Lower lobe of right lung (tissue), 2 donors: ENCODE results near the gene TSPEAR. TPM values are rescaled to one million over a fixed set of nuclear protein-coding genes. Genes with fewer than 3 reads are reported as not detected.
A peak's percentile ranks its signal among the peaks of the same experiment; 100 is the strongest.
"Not testable (repeated sequence)": the region's sequence is repeated elsewhere in the genome, so short reads cannot be mapped to it uniquely, and the experiment has no call there.

Experiments used
- ATAC-seq, 2 donors: fragments of 200-7000 bp; cut with Tn5 transposase; one replicate each; pipeline ENCODE4 v1.9.1; 2020 to 2022; ENCODE audit warnings: mild to moderate bottlenecking in 2 of 2, moderate library complexity in 2 of 2
- DNase-seq: peaks from one replicate; pipeline ENCODE4 v3.0.0-alpha.2; 2020
- H3K27ac ChIP-seq: fragments of 200-600 bp; one replicate; pipeline ENCODE4 v1.8.0; 2022
- H3K27me3 ChIP-seq: fragments of 200-600 bp; one replicate; pipeline ENCODE4 v1.8.0; 2022; ENCODE audit warnings: low read depth
- H3K36me3 ChIP-seq: fragments of 200-600 bp; one replicate; pipeline ENCODE4 v1.8.0; 2022; ENCODE audit warnings: mild to moderate bottlenecking
- H3K4me1 ChIP-seq: fragments of 200-600 bp; one replicate; pipeline ENCODE4 v1.8.0; 2022
- H3K4me3 ChIP-seq: fragments of 200-600 bp; one replicate; pipeline ENCODE4 v1.8.0; 2022; ENCODE audit warnings: mild to moderate bottlenecking
- H3K9me3 ChIP-seq: fragments of 200-600 bp; one replicate; pipeline ENCODE4 v1.8.0; 2022
- CTCF ChIP-seq: fragments of 200-600 bp; IDR thresholded peaks from one replicate; pipeline ENCODE4 v1.8.0; 2022; ENCODE audit warnings: antibody characterized with exemption, mild to moderate bottlenecking
- intact Hi-C: fragments of 100-400 bp; cut with DNase I; formaldehyde crosslinking; loops from one replicate; pipeline ENCODE4 v1.11.0; 2022
- total RNA-seq: library from RNA; stranded (reverse); fragmentation: NEBNext Ultra II Directional; extraction: Animal tissue kit (Norgen Biotek cat#: 25700); gene quantifications from one replicate; pipeline ENCODE4 v1.2.1, GENCODE V29; 2021
- donor health status: DM: no; HTN: yes; CAD: no; lungs with severe emphysema.

Gene TSPEAR
- total RNA-seq, 1 donor from 2014 or later = 0.27 TPM

GRCh38 chr21:44576025-44576420, 135.3 kb downstream of the TSPEAR start:
- H3K27me3 ChIP-seq = no peaks in the 10 kb centered on the region
- no peak for TF ChIP-seq CTCF
- ATAC-seq (no peak), DNase-seq (peak; percentile 26)
- H3K4me1 ChIP-seq = no peaks in the 10 kb centered on the region
- H3K4me3 ChIP-seq = no peak overlapping the region
- peaks cover 14% of the 10 kb centered on the region for H3K9me3 ChIP-seq
- H3K36me3 ChIP-seq = no peaks in the 10 kb centered on the region
- H3K27ac ChIP-seq = no peak overlapping the region
- intact Hi-C loops = no loop called here

- ATAC-seq (no peak), DNase-seq (peak; percentile 28)
- H3K36me3 ChIP-seq = no peaks in the 10 kb centered on the region
- H3K4me3 ChIP-seq = no peak overlapping the region
- no peak for TF ChIP-seq CTCF
- intact Hi-C loops = no loop called here
- peaks cover 17% of the 10 kb centered on the region for H3K9me3 ChIP-seq
- H3K4me1 ChIP-seq = no peaks in the 10 kb centered on the region
- no peaks in the 10 kb centered on the region for H3K27me3 ChIP-seq
- no peak overlapping the region for H3K27ac ChIP-seq
Observed at GRCh38 chr21:44575307-44576024, 135.9 kb downstream of the TSPEAR start.

DNA sequence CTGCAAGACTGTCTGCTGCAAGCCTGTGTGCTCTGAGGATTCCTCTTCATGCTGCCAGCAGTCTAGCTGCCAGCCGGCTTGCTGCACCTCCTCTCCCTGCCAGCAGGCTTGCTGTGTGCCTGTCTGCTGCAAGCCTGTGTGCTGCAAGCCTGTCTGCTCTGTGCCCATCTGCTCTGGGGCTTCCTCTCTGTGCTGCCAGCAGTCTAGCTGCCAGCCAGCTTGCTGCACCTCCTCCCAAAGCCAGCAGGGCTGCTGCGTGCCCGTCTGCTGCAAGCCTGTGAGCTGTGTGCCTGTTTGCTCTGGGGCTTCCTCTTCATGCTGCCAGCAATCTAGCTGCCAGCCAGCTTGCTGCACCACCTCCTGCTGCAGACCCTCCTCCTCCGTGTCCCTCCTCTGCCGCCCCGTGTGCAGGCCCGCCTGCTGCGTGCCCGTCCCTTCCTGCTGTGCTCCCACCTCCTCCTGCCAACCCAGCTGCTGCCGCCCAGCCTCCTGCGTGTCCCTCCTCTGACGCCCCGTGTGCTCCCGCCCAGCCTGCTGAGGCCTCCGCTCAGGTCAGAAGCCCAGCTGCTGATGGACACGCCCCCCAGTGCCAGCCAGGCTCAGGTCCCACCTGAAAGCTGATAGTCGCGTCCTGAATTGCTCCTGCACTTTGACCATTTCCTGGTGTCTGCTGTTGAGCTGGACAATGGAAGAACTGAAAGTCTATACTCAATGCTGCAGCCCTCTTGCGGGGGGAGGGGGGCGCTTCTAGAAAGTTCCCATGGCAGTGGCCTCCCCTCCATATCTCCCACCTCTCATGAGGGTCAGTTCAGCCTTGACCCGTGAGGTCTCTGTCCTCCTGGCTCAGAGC, 136.7 kb downstream of the TSPEAR start:
- Histone ChIP-seq H3K9me3 (peaks cover 17% of the 10 kb centered on the region), H3K36me3 (no peaks in the 10 kb centered on the region), H3K27ac (no peak overlapping the region), H3K4me3 (no peak overlapping the region), H3K4me1 (no peaks in the 10 kb centered on the region), H3K27me3 (no peaks in the 10 kb centered on the region)
- no peak for ATAC-seq
- intact Hi-C loops = no loop called here
- TF ChIP-seq CTCF = no peak
- peak; percentile 39 for DNase-seq

- H3K36me3 ChIP-seq, H3K27ac ChIP-seq, ATAC-seq, intact Hi-C loops, H3K4me1 ChIP-seq, H3K27me3 ChIP-seq, H3K4me3 ChIP-seq: not testable (repeated sequence)
- H3K9me3 ChIP-seq = peaks cover 17% of the 10 kb centered on the region
- peak; percentile 22 for DNase-seq
Observed at GRCh38 chr21:44573630-44574456, 137.5 kb downstream of the TSPEAR start, which contains the start of gene KRTAP10-4. KRTAP10-4 (plus strand) TSS chr21:44573729; CDS start chr21:44573759, 30 bp downstream.

- Histone ChIP-seq H3K27me3 (peaks cover 5% of the 10 kb centered on the region), H3K36me3 (no peaks in the 10 kb centered on the region), H3K4me1 (no peaks in the 10 kb centered on the region), H3K4me3 (no peak overlapping the region), H3K27ac (no peak overlapping the region), H3K9me3 (peaks cover 17% of the 10 kb centered on the region)
- TF ChIP-seq CTCF = no peak
- DNase-seq (peak; percentile 13), ATAC-seq (no peak)
- intact Hi-C loops = no loop called here
Observed at GRCh38 chr21:44572959-44573583, 138.3 kb downstream of the TSPEAR start.
